GM12874 (cell line): Measurements from ENCODE around the gene ZSWIM6.

Source experiments
- CTCF ChIP-seq: IDR thresholded peaks from 2 replicates; pipeline ENCODE4 v1.5.1; 2011; ENCODE audit warnings: low read depth, mild to moderate bottlenecking, control low read depth, low read length, moderate library complexity; ENCODE audit not compliant: insufficient read depth

Gene ZSWIM6

DNA sequence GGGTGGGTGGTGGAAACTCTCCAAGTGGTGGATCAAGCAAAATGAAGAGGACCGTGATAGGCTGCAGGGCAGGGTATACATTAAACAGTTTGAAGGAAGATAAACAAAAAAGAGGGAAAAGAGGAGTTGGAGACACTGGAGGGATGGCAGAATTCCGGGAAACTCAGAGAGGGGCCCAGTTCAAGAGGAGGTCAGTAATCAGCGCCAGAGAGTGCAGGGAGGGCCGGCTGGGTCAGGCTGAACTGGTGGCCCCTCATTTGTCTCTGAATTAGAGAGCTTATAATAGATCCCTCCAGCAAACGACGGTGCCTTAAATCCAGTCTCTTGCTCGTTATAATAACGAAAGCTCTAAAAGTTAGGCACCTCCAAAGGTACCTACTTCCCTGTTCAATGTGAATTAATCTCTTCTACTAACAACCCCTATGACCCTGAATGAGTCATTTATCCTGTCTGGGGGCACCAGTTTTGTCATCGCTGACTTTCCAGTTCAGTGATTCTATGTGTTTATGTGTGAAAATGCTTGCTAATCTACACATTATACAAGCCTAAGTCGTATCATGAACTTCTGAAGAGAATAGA, 2.4 kb upstream of the ZSWIM6 start:
- TF ChIP-seq CTCF: no peak

DNA sequence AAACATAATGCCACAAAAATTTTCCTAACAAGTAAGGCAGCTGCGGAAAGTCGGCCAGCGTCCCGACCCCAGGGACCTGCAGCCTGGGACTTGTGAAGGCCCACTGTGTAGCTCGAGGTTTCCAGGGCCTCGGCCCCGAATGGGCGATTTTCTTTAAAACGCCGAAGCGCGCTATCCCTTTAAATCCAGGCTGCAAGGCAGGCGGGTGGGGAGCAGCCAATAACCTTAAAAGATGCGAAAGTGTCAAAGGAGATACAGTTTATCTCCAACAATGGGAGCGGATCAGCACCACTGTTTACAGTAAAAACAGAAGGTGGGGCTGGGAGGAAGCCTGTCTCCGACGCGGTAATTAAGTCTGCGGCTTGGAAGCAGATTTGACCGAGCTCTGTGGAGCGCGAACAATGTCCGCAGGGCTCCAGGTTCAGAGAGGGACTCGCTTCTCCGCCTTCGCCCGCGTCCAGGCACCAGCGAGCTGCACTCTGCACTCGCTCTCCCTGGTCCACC, 1.7 kb upstream of the ZSWIM6 start:
- no peak for TF ChIP-seq CTCF

- peak; percentile 39 for TF ChIP-seq CTCF
Measured at GRCh38 chr5:61330845-61331406, 1.1 kb upstream of the ZSWIM6 start.

GRCh38 chr5:61332358-61332749, 296 bp downstream of the ZSWIM6 start:
- no peak for TF ChIP-seq CTCF

GRCh38 chr5:61332851-61333320, 828 bp downstream of the ZSWIM6 start:
- no peak for TF ChIP-seq CTCF

GRCh38 chr5:61333321-61333953, 1.4 kb downstream of the ZSWIM6 start:
- no peak for TF ChIP-seq CTCF

DNA sequence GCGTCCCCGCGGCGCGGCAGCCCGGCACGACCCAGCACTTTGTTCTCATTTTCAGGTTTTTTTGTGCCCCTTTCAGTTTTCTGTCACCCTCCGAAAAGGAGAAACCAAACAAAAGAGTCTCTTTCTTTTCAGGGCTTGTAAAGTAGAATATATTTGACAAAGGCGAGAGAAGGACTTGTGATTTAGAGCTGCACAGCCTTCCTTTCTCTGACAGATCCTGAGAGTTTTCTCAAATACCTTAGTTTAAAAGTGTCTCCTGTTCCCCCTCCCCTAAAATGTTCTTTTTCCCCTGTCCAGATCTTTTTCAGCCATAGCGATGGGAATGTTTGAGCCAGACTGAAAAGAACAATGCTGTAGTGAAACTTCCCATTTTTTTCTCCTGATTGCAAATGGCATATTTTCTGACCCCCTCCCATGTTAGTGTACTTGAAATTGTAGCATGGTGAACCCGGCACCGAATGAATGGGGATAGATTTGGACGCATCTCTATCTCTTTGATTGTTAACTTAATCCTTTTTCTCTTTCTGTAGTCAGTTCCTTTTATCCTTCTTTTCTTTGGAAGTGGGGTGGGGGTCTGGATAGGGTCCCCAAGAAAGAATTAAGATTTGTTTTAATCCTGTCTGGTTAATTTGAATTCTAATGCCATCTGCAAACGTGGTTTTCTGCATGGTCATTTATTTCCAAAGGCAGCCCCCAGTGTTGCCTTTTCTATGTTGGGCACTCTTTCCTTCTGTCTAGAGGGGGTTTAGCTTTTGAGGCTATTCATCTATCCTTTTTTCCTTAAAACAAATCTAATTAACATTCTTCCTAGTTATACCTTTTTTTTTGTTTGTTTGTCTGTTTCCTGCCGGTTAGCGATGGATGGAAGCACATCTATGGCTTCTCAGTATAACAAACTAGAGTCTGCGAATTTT, 2.2 kb downstream of the ZSWIM6 start:
- TF ChIP-seq CTCF: no peak
